Right ventricle myocardium inferior (tissue), 1 donor: Measurements from ENCODE around the gene UCP3. TPM values are rescaled to one million over a fixed set of nuclear protein-coding genes. Genes with fewer than 3 reads are reported as not detected.

Experiments
- ATAC-seq: fragments of 200-7000 bp; cut with Tn5 transposase; one replicate; pipeline ENCODE4 v1.9.1; 2020; ENCODE audit warnings: mild to moderate bottlenecking, moderate library complexity
- DNase-seq: peaks from one replicate; pipeline ENCODE4 v3.0.0; 2021; ENCODE audit errors: missing footprints
- intact Hi-C: fragments of 100-400 bp; cut with DNase I; formaldehyde crosslinking; loops from one replicate; pipeline ENCODE4 v1.11.0; 2022
- total RNA-seq: library from RNA; stranded (reverse); fragmentation: NEBNext Ultra II Directional; extraction: Animal tissue kit (Norgen Biotek cat#: 25700); gene quantifications from one replicate; pipeline ENCODE4 v1.2.1, GENCODE V29; 2021
- donor health status: DM: no; HTN: yes; CAD: no; lungs with severe emphysema.

The UCP3 gene
- total RNA-seq, 1 donor from 2014 or later = 13.1 TPM

- DNase-seq = no peak
- ATAC-seq = peak; percentile 1
- intact Hi-C loops = loop anchor here (2.0 kb wide), 1 partner anchor 35 kb away; no protein-coding TSS in a partner anchor
Measured at GRCh38 chr11:73983741-73984538, 24.9 kb downstream of the UCP3 start.

- peak; percentile 98 for DNase-seq
Measured at GRCh38 chr11:73982990-73983740, 25.7 kb downstream of the UCP3 start.

GRCh38 chr11:73982595-73982989 is 26.3 kb downstream of the UCP3 start, which contains the start of gene UCP2:
Gene UCP2 (minus strand): TSS chr11:73982843. CDS start chr11:73978378, 4,465 bp downstream.
- DNase-seq (peak; percentile 97), ATAC-seq (peak; percentile 93)
- intact Hi-C loops = loop anchor here (2.0 kb wide), 1 partner anchor 36 kb away; no protein-coding TSS in a partner anchor

More at GRCh38 chr11:73982990-73983740, 25.7 kb downstream of the UCP3 start:
- intact Hi-C loops = loop anchor here (2.0 kb wide), 1 partner anchor 36 kb away; no protein-coding TSS in a partner anchor
- ATAC-seq = peak; percentile 96

GRCh38 chr11:73981051-73981805 is 27.7 kb downstream of the UCP3 start:
- no peak for ATAC-seq
- intact Hi-C loops = no loop called here

GRCh38 chr11:73980001-73980961 is 28.6 kb downstream of the UCP3 start:
- ATAC-seq = no peak
- peak; percentile 77 for DNase-seq
- intact Hi-C loops = no loop called here

More at GRCh38 chr11:73981051-73981805, 27.7 kb downstream of the UCP3 start:
- DNase-seq = no peak

- DNase-seq (no peak), ATAC-seq (no peak)
- intact Hi-C loops = no loop called here
Measured at GRCh38 chr11:73978576-73979086, 30.3 kb downstream of the UCP3 start.

GRCh38 chr11:73977856-73978519 is 30.9 kb downstream of the UCP3 start:
- intact Hi-C loops = no loop called here
- ATAC-seq (no peak), DNase-seq (no peak)

GRCh38 chr11:73976451-73977151 is 32.3 kb downstream of the UCP3 start:
- intact Hi-C loops = no loop called here
- no peak for ATAC-seq
- no peak for DNase-seq

- DNase-seq = no peak
- ATAC-seq = no peak
- intact Hi-C loops = no loop called here
Measured at GRCh38 chr11:73975479-73975757, 33.5 kb downstream of the UCP3 start.

GRCh38 chr11:73974604-73975478 is 34.0 kb downstream of the UCP3 start:
- no peak for ATAC-seq
- DNase-seq = no peak
- intact Hi-C loops = no loop called here

- intact Hi-C loops = no loop called here
- ATAC-seq (no peak), DNase-seq (no peak)
Measured at GRCh38 chr11:73972620-73973449, 36.0 kb downstream of the UCP3 start.

GRCh38 chr11:73972187-73972586 is 36.7 kb downstream of the UCP3 start:
- intact Hi-C loops = no loop called here
- DNase-seq = no peak

GRCh38 chr11:73971175-73971719 is 37.6 kb downstream of the UCP3 start:
- intact Hi-C loops = no loop called here
- DNase-seq = no peak
- no peak for ATAC-seq

More at GRCh38 chr11:73972187-73972586, 36.7 kb downstream of the UCP3 start:
- ATAC-seq = no peak

- intact Hi-C loops = no loop called here
- ATAC-seq (no peak), DNase-seq (no peak)
Measured at GRCh38 chr11:73969991-73970800, 38.7 kb downstream of the UCP3 start.
